ENCODE measurements around the gene PCSK4. TPM values are rescaled to one million over a fixed set of nuclear protein-coding genes. Genes with fewer than 3 reads are reported as not detected.
A peak's percentile ranks its signal among the peaks of the same experiment; 100 is the strongest.

Gene PCSK4
- total and polyA plus RNA-seq, 2 of the 4 experiments (the other 2 are of a cell fraction) = 0.72 to 1.7 TPM

DNA sequence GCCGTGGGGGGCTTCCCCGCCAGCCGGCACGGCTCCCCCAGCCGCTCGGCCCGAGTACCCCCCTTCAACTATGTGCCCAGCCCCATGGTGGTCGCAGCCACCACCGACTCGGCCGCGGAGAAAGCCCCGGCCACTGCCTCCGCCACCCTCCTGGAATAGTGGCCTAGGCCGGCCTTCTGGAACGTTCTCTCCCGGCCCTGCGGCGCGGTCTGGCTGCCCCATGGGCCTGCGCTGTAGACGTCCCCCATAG, 20.2 kb downstream of the PCSK4 start:
- H2AK9ac ChIP-seq (replicated peaks; ENCODE audit: low read depth, low read length, poor library complexity) = no peak overlapping the region
- H3K56ac ChIP-seq (ENCODE audit: extremely low read depth, insufficient read depth, low read length) = no peak overlapping the region
- H4K20me1 ChIP-seq (ENCODE audit: insufficient read depth, low read length) = peaks cover 91% of the 10 kb centered on the region
- H3K79me1 ChIP-seq (ENCODE audit: low read depth in 1 of 2, low read length in 2 of 2) = peaks cover 0 to 21% of the 10 kb centered on the region in 2 experiments; a peak in 1 of 4 replicates
- H4K5ac ChIP-seq (ENCODE audit: low read depth, low read length) = no peak overlapping the region
- no peak overlapping the region for H3K23ac ChIP-seq (ENCODE audit: low read depth, low read length)
- no peak overlapping the region for H2BK120ac ChIP-seq (ENCODE audit: low read depth, low read length)
- dilution Hi-C loops (cut with HindIII; ENCODE audit: low sequenced_read_pairs, unreplicated experiment) (no loop called here), intact Hi-C loops (cut with micrococcal nuclease) (no loop called here), in situ Hi-C loops (cut with MboI; ENCODE audit: low sequenced_read_pairs) (no loop called here)
- BruUV-seq (replicated peaks) = no TSS peak
- no peak overlapping the region for H3K18ac ChIP-seq (ENCODE audit: low read depth, low read length)
- CTCF ChIA-PET = no interaction called here
- H3K27ac ChIP-seq (ENCODE audit: insufficient read depth, low read length) = no peak overlapping the region
- H2AFZ ChIP-seq (replicated peaks; ENCODE audit: low read length, poor library complexity) = no peak overlapping the region
- DNase-seq (no peak), ATAC-seq (ENCODE audit: low read depth) (peak; percentile 2; the same call in 1 of the 2 replicates)
- POLR2A ChIA-PET (ENCODE audit: unreplicated experiment) = no interaction called here
- H3K4ac ChIP-seq (ENCODE audit: low read depth, low read length) = no peak overlapping the region
- no peak overlapping the region for H2AK5ac ChIP-seq (ENCODE audit: low read depth, low read length)
- H3K9ac ChIP-seq (ENCODE audit: low read depth, low read length) = no peak overlapping the region
- 13% methylated on average over 9 of the region's 22 CpGs; no CpG with 5 or more reads in 1 of the 2 experiments for WGBS, 2 experiments (ENCODE audit: extremely low coverage in 2 of 2, insufficient read length in 1 of 2)
- H4K91ac ChIP-seq (ENCODE audit: insufficient read depth, low read depth, low read length) = no peak overlapping the region
- no peaks in the 10 kb centered on the region for H3K9me1 ChIP-seq (ENCODE audit: insufficient read depth, low read length)
- H3K4me2 ChIP-seq (ENCODE audit: low read depth, low read length) = peak overlapping the region; percentile 75; the same call in 1 of the 2 replicates
- no peaks in the 10 kb centered on the region; the same call in 1 of the 2 replicates for H3K9me3 ChIP-seq (ENCODE audit: control insufficient read depth, insufficient read depth, low read length)
- no peak overlapping the region for H2BK20ac ChIP-seq (ENCODE audit: low read depth, low read length)
- H3K4me1 ChIP-seq (ENCODE audit: control insufficient read depth, insufficient read depth, low read length) = peaks cover 21% of the 10 kb centered on the region
- no peak overlapping the region for H3K4me3 ChIP-seq (ENCODE audit: insufficient read depth, low read depth, low read length)
- H3K27me3 ChIP-seq (ENCODE audit: control insufficient read depth, insufficient read depth, low read length) = peaks cover 69% of the 10 kb centered on the region
- H3K36me3 ChIP-seq (ENCODE audit: control insufficient read depth, insufficient read depth, low read length) = no peaks in the 10 kb centered on the region; the same call in 1 of the 2 replicates
- no peak overlapping the region for H2BK5ac ChIP-seq (ENCODE audit: low read depth, low read length, poor library complexity, severe bottlenecking)
- no peak for TF ChIP-seq MAFK (IDR thresholded peaks at IDR 0.05; ENCODE audit: low read depth, low read length)
- no peak for TF ChIP-seq RCOR1 (IDR thresholded peaks at IDR 0.05; ENCODE audit: insufficient replicate concordance, low read length)
- no peak for TF ChIP-seq MXI1 (IDR thresholded peaks at IDR 0.05; ENCODE audit: borderline replicate concordance, low read depth, low read length)
- no peak for TF ChIP-seq SMC3 (IDR thresholded peaks at IDR 0.05; ENCODE audit: low read depth, low read length)
- no peak for TF ChIP-seq BHLHE40 (IDR thresholded peaks at IDR 0.05; ENCODE audit: low read depth, low read length)
- no peak for TF ChIP-seq RAD21 (IDR thresholded peaks at IDR 0.05; ENCODE audit: low read length)
- TF ChIP-seq CEBPB (IDR thresholded peaks at IDR 0.05; ENCODE audit: low read depth, low read length) = no peak
- TF ChIP-seq, protein P1, sequence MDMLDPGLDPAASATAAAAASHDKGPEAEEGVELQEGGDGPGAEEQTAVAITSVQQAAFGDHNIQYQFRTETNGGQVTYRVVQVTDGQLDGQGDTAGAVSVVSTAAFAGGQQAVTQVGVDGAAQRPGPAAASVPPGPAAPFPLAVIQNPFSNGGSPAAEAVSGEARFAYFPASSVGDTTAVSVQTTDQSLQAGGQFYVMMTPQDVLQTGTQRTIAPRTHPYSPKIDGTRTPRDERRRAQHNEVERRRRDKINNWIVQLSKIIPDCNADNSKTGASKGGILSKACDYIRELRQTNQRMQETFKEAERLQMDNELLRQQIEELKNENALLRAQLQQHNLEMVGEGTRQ (IDR thresholded peaks at IDR 0.05; ENCODE audit: low read depth, low read length) = no peak
- no peak for TF ChIP-seq POLR2A (IDR thresholded peaks at IDR 0.05; ENCODE audit: low read depth, low read length)
- no peak for TF ChIP-seq CTCF (conservative IDR thresholded peaks at IDR 0.05; ENCODE audit: low read depth, low read length)
- TF ChIP-seq CHD1 (IDR thresholded peaks at IDR 0.05; ENCODE audit: low read depth, low read length) = no peak
- no peak for TF ChIP-seq RFX5 (IDR thresholded peaks at IDR 0.05; ENCODE audit: low read depth, low read length)
- TF ChIP-seq MAZ (IDR thresholded peaks at IDR 0.05; ENCODE audit: borderline replicate concordance, low read depth, low read length) = no peak
- TF ChIP-seq NFE2L2 (IDR thresholded peaks at IDR 0.05; ENCODE audit: low read depth, low read length) = no peak
- TF ChIP-seq ELK1 (IDR thresholded peaks at IDR 0.05; ENCODE audit: borderline replicate concordance, low read depth, low read length) = no peak
- H3K14ac ChIP-seq (replicated peaks; ENCODE audit: low read depth, low read length) = no peak overlapping the region
- no peak overlapping the region for H2BK15ac ChIP-seq (ENCODE audit: low read depth, low read length)
- H4K8ac ChIP-seq (ENCODE audit: low read depth in 2 of 2, low read length in 2 of 2) = no peak overlapping the region

Measured in IMR-90 (cell line).